K562 (cell line): ENCODE results near the gene GPER1. TPM values are rescaled to one million over a fixed set of nuclear protein-coding genes. Genes with fewer than 3 reads are reported as not detected.

ENCODE experiments used
- ATAC-seq: fragments of 200-7000 bp; cut with Tn5 transposase; 3 replicates; pipeline ENCODE4 v1.9.1; 2020; ENCODE audit warnings: moderate library complexity
- BruUV-seq: library from RNA; stranded (reverse); fragments of 400-500 nt; replicated peaks from 2 replicates; lab custom pipeline; 2021; lab: Mats Ljungman, UMichigan
- CTCF ChIA-PET: fragments of 300-600 bp; formaldehyde crosslinking; extraction: SDS; loops from one replicate; lab custom pipeline; 2021; ENCODE audit warnings: low intra/inter-chr PET ratio; lab: Yijun Ruan, JAX
- POLR2A ChIA-PET: fragments of 300-600, 350-650 bp; sonication (Branson Sonifier 250); formaldehyde crosslinking; extraction: SDS; loops from one replicate; lab custom pipeline; 2021; ENCODE audit warnings: antibody characterized with exemption, inconsistent platforms; lab: Yijun Ruan, JAX
- DNase-seq, 4 experiments: peaks; one replicate each; pipeline versions ENCODE4 v3.0.0 to v3.0.0-alpha.2; 2011 to 2018; ENCODE audit warnings: low spot score in 3 of 4, mixed read lengths in 3 of 4; ENCODE audit errors: extremely low read depth in 1 of 4
- FAIRE-seq: peaks from 2 replicates; lab custom pipeline; 2011; peaks lifted over from hg19 to GRCh38; lab: Jason Lieb, UNC
- H2AFZ ChIP-seq: 2 replicates; pipeline ENCODE4 v1.6.0; 2011; ENCODE audit warnings: low read depth, low read length, control low read depth, inconsistent platforms
- H3K27ac ChIP-seq: fragments of 200-600 bp; 3 replicates; pipeline ENCODE4 v1.8.0; 2011; ENCODE audit warnings: low read depth, mild to moderate bottlenecking, control low read depth, inconsistent platforms, low read length, moderate library complexity, mixed read lengths; ENCODE audit errors: extremely low read depth
- H3K27me3 ChIP-seq, 2 experiments: fragments of 300-600 bp in 1 of 2; 2 replicates in 1 of 2; 3 replicates in 1 of 2; pipeline versions ENCODE4 v1.6.0 to v1.8.0; 2011; ENCODE audit warnings: inconsistent platforms in 2 of 2, low read length in 2 of 2, mild to moderate bottlenecking in 1 of 2, mixed read lengths in 1 of 2, moderate library complexity in 1 of 2; ENCODE audit not compliant: control insufficient read depth in 2 of 2, insufficient read depth in 2 of 2
- H3K36me3 ChIP-seq: fragments of 300-600 bp; 3 replicates; pipeline ENCODE4 v1.8.0; 2011; ENCODE audit warnings: mild to moderate bottlenecking, low read length, inconsistent platforms; ENCODE audit not compliant: control insufficient read depth, insufficient read depth
- H3K4me1 ChIP-seq, 2 experiments: fragments of 200-600 bp in 1 of 2; replicated peaks in 1 of 2; 2 replicates in 1 of 2; 3 replicates in 1 of 2; pipeline versions ENCODE4 v1.5.1 to v1.8.0; 2011; ENCODE audit warnings: inconsistent platforms in 2 of 2, low read length in 2 of 2, mild to moderate bottlenecking in 1 of 2, mixed read lengths in 1 of 2, moderate library complexity in 1 of 2; ENCODE audit not compliant: control insufficient read depth in 2 of 2, insufficient read depth in 2 of 2
- H3K4me2 ChIP-seq: 2 replicates; pipeline ENCODE4 v1.6.1; 2011; ENCODE audit warnings: low read length, control low read depth, inconsistent platforms, mixed read lengths; ENCODE audit not compliant: insufficient read depth
- H3K4me3 ChIP-seq: fragments of 200-600 bp; sonication (generic), shearing (Covaris generic); 2 replicates; pipeline ENCODE4 v1.5.1; 2016; ENCODE audit warnings: control low read depth, inconsistent platforms
- H3K79me2 ChIP-seq: fragments of 200-600 bp; 3 replicates; pipeline ENCODE4 v1.8.0; 2011; ENCODE audit warnings: low read length, inconsistent platforms; ENCODE audit not compliant: control insufficient read depth, insufficient read depth
- H3K9ac ChIP-seq, 2 experiments: 2 replicates each; pipeline versions ENCODE4 v1.6.0 to v1.6.1; 2011; ENCODE audit warnings: low read depth in 2 of 2, low read length in 2 of 2, control low read depth in 1 of 2, inconsistent platforms in 1 of 2, mild to moderate bottlenecking in 1 of 2, mixed read lengths in 1 of 2; ENCODE audit not compliant: insufficient read depth in 1 of 2
- H3K9me1 ChIP-seq: one replicate; pipeline ENCODE4 v1.6.0; 2011; ENCODE audit warnings: inconsistent platforms, mild to moderate bottlenecking, low read length, moderate library complexity; ENCODE audit not compliant: control insufficient read depth, insufficient read depth
- H3K9me3 ChIP-seq: replicated peaks from 2 replicates; pipeline ENCODE4 v1.5.1; 2011; ENCODE audit warnings: low read depth, low read length, inconsistent platforms; ENCODE audit not compliant: control insufficient read depth, insufficient read depth
- H4K20me1 ChIP-seq: replicated peaks from 2 replicates; pipeline ENCODE4 v1.6.1; 2011; ENCODE audit warnings: low read length, inconsistent platforms, mixed read lengths; ENCODE audit not compliant: control insufficient read depth, insufficient read depth
- HNRNPUL1 ChIP-seq: fragments of 200-400 bp; formaldehyde crosslinking; IDR thresholded peaks from 2 replicates; pipeline ENCODE4 v1.6.1; 2017; ENCODE audit warnings: low read length
- KAT7 ChIP-seq: sonication (generic); formaldehyde crosslinking; IDR thresholded peaks from 2 replicates; pipeline ENCODE4 v1.8.0; 2022; ENCODE audit warnings: missing genetic modification reagents, mild to moderate bottlenecking, borderline replicate concordance
- MTA2 ChIP-seq: fragments of 450-650 bp; IDR thresholded peaks from 2 replicates; pipeline ENCODE4 v1.6.1; 2016; ENCODE audit warnings: low read depth
- NCOA6 ChIP-seq: fragments of 450-650 bp; IDR thresholded peaks from 2 replicates; pipeline ENCODE4 v1.6.1; 2017; ENCODE audit warnings: mild to moderate bottlenecking
- POLR2AphosphoS5 ChIP-seq: IDR thresholded peaks from 2 replicates; pipeline ENCODE4 v1.6.1; 2011; ENCODE audit warnings: mild to moderate bottlenecking, low read depth, low read length, moderate library complexity; ENCODE audit not compliant: control insufficient read depth, insufficient read depth
- SETDB1 ChIP-seq: IDR thresholded peaks from one replicate; pipeline ENCODE4 v1.6.1; 2012; ENCODE audit warnings: low read length, control low read depth, inconsistent platforms
- SUPT5H ChIP-seq: fragments of 450-650 bp; IDR thresholded peaks from 2 replicates; pipeline ENCODE4 v1.6.1; 2016
- ZNF551 ChIP-seq: fragments of 250-450 bp; sonication (Bioruptor Pico); IDR thresholded peaks from 2 replicates; pipeline ENCODE4 v1.5.0; 2021; ENCODE audit warnings: mild to moderate bottlenecking, moderate library complexity
- ZNF57 ChIP-seq: fragments of 450-650 bp; formaldehyde crosslinking; IDR thresholded peaks from 2 replicates; pipeline ENCODE4 v1.4.0; 2020; ENCODE audit warnings: mild to moderate bottlenecking, moderate library complexity
- WGBS: fragments of 100-300 bp; shearing (Covaris generic); methylation state at CpG from one replicate; pipeline ENCODE4 v1.1.6; 2016; ENCODE audit warnings: low coverage, mixed read lengths; ENCODE audit not compliant: insufficient coverage; ENCODE audit errors: missing lambda C conversion rate; 5-methylcytosine and 5-hydroxymethylcytosine counted together
- in situ Hi-C: fragments of 300-500 bp; cut with MboI; formaldehyde crosslinking; loops from 4 replicates; pipeline ENCODE4 v1.15.0; 2018; ENCODE audit warnings: inconsistent platforms, mixed read lengths
- intact Hi-C: fragments of 100-400 bp; cut with micrococcal nuclease; formaldehyde crosslinking; loops from 2 replicates; pipeline ENCODE4 v1.14.2; 2022
- polyA plus RNA-seq, 8 experiments: library from polyadenylated mRNA; depleted of rRNA in 4 of 8; stranded (reverse) in 5 of 8; unstranded in 3 of 8; fragments of >200 nt; fragmentation: Nextera tagmentation in 2 of 8; fragmentation: Illumina TruSeq in 1 of 8; extraction: Ambion mirVana in 2 of 8; extraction: Trizol in 1 of 8; gene quantifications; 2 replicates each; pipeline versions ENCODE4 v1.2.1 to v1.2.3, GENCODE V29; 2011 to 2014; ENCODE audit warnings: inconsistent platforms in 1 of 8, missing spikeins in 1 of 8
- total RNA-seq, 7 experiments: library from RNA; depleted of rRNA in 6 of 7; stranded (reverse); fragments of >200 nt in 6 of 7; fragmentation: Illumina TruSeq in 2 of 7; extraction: Trizol in 2 of 7; gene quantifications; 2 replicates each; pipeline versions ENCODE4 v1.2.1 to v1.2.3, GENCODE V29; 2011 to 2021; ENCODE audit warnings: low replicate concordance in 1 of 7

GPER1 gene
- total and polyA plus RNA-seq, 9 of the 15 experiments (the other 6 are each of a cell fraction or from before 2014, with no cell fraction given), result 0.04 to 0.09 (median 0.08) TPM; not detected in 6

DNA sequence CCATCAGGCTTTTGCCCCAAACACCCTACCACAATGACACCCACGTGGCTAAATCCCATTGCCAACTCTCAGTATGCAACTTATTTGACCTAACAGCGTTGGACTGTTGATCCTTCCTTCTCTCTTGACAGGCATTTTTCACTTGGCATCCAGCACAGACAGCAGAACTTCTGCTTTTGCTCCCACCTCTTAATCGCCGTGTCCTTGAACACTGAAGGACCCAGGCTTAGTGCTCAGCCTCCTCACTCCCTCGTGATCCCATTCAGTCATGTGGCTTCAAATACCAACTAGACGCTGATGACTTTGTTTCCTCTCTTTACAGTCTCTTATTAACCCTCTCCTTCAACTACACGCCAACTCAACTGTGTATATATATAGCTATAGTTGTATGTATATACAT is 47.0 kb downstream of the GPER1 start:
- Histone ChIP-seq H3K27ac (no peak overlapping the region), H3K9me1 (no peaks in the 10 kb centered on the region), H4K20me1 (no peaks in the 10 kb centered on the region), H3K4me1 (peaks cover 7 to 19% of the 10 kb centered on the region in 2 experiments; a peak in 4 of 5 replicates), H3K9me3 (no peaks in the 10 kb centered on the region), H3K36me3 (no peaks in the 10 kb centered on the region), H3K27me3 (no peaks in the 10 kb centered on the region), H3K4me3 (no peak overlapping the region), H3K79me2 (peaks cover 34% of the 10 kb centered on the region), H3K9ac (no peak overlapping the region), H3K4me2 (no peak overlapping the region), H2AFZ (no peak overlapping the region)
- BruUV-seq, result no TSS peak
- intact Hi-C loops, result no loop called here
- ATAC-seq (no peak), DNase-seq (no peak), FAIRE-seq (no peak)
- WGBS, result 88% methylated on average over 7 of the region's 7 CpGs
- ChIA-PET POLR2A (no interaction called here), CTCF (no interaction called here)
- TF ChIP-seq POLR2AphosphoS5 (no peak), ZNF57 (CRISPR knock-in tag) (no peak), NCOA6 (no peak), HNRNPUL1 (no peak), SUPT5H (no peak), KAT7 (CRISPR knock-in tag) (no peak), SETDB1 (no peak), ZNF551 (CRISPR knock-in tag) (no peak), MTA2 (no peak)
- in situ Hi-C loops, result no loop called here
